SIG-M5 (cell line): ENCODE data around the gene CDK11B.

ENCODE experiments used
- DNase-seq: peaks from one replicate; lab custom pipeline; 2025; lab: John Stamatoyannopoulos, UW

Gene CDK11B

DNA sequence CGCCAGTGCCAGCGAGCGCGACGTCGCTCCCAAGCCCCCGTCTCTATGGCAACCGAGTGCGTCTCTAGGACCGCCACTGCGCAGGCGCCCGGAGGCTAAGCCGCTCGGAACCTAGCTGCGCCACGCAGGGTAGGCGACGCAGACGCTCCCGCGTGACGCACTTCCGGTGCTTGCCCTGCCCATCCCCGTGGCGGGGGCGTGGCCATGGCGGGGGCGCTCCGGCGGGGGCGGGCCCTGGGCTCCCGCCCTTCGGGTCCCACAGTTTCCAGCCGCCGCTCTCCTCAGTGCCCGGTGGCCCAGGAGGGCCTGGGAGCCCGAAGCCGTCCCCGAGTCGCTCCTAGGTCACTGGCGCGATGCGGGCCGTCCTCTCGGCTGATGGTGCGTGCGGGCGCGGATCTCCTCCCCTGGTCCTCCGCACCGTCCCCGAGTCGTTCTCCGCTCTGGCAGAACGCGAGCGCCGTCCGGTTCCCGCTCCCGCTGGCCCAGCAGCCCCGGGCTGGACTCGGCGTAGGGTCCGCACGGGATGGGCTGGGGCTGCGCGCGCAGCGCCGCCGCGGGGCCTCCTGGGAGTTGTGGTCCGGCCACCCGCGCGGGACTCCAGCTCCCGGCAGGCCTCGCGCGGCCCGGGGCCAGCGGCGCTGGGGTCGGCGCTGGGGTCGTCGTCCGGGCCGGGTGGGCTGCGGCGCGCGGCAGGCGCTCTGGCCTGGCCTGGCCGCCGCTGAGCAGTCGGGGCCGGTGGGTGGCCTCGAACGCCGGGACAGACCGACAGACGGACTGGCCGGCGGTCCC is 43.4 kb downstream of the CDK11B start, which contains the start of gene MIB2:
TSS of gene MIB2 (plus strand) at position 245 of the 789 bp plus-strand sequence. CDS start 7,953 bp downstream, outside the sequence.
- peak; percentile 62 for DNase-seq

DNA sequence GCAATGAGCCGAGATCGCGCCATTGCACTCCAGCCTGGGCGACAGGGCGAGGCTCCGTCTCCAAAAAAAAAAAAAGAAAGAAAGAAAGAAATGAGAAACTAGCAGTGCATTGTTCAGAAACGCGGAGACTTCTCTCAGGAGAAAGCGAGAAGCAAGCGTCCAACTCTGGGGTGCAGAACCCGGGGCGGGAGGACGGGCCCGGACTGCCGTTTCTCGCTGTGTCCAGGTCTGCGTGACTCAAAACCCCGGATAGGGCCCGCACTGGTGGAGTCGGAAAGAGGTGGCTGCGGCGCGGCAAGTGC is 43.9 kb downstream of the CDK11B start:
- no peak for DNase-seq

DNA sequence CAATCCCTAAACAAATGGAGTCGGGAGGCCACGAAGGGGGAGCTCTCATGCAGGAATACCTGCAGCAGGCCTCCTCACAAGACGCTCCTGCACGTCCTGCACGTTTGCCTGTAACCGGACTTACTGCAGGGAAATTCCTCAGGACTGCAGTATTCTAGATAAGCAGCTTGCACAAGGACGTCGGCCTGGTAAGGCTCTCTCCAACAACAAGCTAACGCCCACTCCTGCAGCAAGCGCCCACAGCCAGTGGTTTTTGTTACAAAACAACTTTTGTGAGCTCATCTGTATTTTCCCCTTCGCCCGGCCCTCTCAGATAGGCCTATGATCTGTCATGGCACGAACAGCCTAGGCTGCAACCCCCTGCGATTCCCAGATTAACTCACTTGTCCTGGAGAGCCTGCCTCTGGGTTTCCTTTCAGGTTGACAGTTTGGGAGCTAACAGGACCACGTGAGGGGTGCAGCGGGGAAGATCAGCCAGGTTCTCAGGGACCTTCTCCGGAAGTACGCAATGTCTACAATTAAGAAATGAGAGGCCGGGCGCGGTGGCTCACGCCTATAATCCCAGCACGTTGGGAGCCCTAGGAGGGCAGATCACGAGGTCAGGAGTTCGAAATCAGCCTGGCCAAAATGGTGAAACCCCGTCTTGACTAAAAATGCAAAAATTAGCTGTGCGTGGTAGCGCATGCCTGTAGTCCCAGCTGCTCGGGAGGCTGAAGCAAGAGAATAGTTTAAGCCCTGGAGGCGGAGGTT is 44.4 kb downstream of the CDK11B start:
- peak; percentile 69 for DNase-seq

DNA sequence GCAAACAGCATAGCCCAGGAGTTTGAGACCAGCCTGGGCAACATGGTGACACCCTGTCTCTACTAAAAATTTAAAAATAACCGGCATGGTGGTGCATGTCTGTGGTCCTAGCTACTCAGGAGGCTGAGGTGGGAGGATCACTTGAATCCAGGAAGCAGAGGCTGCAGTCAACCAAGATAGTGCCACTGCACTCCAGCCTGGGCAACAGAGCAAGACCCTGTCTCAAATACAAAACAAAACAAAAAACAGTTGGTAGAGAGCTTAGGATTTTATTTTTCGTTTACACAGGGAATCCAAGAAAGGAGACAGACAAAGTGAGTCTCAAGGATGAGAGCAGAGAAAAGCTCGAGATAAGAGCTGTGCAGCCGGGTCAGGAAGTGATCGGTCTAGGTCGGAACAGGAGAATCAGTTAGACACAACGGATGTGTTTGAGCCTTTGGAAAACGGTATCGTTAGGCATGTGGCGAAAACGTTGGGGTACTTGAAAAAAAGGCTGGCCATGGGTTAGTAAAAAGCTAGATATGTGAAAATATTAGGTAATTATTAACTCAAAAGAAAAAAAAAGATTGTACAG is 45.2 kb downstream of the CDK11B start:
- DNase-seq, result no peak

DNA sequence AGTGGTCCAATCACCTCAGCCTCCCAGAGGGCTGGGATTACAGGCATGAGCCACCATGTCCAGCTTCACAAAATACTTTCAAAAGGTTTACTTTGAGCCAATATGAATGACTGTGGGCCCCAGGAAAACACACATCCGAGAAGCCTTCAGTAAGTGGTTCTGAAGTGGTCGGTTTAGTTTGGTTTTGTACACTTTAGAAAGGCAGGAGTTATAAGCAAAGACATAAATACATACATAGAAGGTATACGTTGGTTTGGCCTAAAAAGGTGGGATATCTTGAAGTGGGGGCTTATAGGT is 46.8 kb downstream of the CDK11B start:
- DNase-seq, result no peak

DNA sequence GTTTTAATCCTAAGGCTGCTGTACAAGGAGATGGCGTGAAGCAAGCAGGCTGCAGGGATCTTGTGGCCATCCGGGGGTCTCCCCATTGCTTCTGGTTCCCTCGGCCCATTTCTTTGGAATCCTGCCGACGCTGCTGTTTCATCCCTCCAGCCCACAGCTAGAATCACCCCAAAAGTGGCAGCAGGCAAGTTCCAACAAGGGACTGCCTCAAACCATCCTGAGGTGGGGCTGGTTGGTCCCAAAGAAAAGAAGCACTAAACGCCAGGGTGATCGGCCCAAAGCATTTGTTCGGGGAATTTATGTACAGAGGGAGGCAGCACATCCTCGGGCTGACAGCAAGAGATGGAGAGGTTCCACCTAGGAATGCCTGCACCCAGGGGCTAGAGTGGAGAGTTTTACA is 48.0 kb downstream of the CDK11B start:
- DNase-seq, result no peak

DNA sequence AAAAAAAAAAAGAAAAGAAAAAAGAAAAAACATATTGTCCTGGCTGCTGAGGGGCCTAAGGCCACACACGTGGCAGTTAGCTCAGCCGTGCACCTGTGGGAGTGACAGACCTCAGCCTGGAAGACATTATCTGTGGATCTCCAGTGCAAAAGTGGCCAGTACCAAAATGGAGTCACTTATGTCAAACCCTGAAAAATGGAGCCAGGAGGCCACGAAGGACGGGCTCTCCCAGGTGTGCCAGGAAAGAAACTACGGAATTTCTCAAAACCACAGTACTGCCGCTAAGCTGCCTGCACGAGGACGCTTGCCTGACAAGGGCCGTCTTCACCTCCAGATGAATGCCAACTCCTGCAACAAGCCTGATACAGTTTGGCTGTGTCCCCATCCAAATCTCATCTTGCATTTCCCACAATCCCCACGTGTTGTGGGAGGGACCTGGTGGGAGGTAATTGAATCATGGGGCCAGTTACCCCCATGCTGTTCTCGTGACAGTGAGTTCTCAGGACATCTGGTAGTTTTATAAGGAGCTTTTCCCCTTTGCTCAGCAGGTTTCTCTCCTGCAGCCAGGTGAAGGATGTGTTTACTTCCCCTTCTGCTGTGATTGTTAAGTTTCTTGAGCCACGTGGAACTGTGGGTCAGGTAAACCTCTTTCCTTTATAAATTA is 48.9 kb downstream of the CDK11B start:
- DNase-seq, result no peak

DNA sequence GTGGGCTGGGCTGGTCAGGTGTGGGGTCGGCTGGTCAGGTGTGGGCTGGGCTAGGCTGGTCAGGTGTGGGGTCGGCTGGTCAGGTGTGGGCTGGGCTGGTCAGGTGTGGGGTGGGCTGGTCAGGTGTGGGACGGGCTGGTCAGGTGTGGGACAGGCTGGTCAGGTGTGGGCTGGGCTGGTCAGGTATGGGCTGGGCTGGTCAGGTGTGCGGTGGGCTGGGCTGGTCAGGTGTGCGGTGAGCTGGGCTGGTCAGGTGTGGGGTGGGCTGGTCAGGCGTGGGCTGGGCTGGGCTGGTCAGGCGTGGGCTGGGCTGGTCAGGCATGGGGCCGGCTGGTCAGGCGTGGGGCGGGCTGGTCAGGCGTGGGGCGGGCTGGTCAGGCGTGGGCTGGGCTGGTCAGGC is 52.6 kb downstream of the CDK11B start:
- DNase-seq, result no peak

DNA sequence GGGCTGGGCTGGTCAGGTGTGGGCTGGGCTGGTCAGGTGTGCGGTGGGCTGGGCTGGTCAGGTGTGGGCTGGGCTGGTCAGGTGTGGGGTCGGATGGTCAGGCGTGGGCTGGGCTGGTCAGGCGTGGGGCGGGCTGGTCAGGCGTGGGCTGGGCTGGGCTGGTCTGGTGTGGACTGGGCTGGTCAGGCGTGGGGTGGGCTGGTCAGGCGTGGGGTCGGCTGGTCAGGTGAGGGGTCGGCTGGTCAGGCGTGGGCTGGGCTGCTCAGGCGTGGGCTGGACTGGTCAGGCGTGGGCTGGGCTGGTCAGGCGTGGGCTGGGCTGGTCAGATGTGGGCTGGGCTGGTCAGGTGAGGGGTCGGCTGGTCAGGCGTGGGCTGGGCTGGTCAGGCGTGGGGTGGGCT is 53.1 kb downstream of the CDK11B start:
- DNase-seq, result no peak

DNA sequence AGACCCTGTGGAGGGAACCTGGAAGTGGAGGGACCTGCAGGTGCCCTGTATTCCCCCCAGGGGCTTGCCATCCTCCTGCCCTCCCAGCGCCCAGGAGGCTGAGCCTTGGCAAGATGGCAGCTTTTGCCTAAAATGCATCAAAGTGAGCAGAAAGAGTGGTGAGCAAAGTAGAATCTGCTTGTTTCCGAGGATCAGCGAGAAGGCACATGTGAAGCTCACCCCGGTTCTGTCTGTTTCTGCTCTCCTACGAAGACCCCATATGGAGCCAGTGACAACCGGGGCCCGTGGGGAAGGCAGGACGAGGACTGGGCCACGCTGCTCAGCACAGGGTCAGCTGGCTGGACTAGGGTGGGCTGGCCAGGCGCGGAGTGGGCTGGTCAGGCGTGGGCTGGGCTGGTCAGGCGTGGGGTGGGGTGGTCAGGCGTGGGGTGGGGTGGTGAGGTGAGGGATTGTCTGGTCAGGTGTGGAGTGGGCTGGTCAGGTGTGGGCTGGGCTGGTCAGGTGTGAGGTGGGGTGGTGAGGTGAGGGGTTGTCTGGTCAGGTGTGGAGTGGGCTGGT is 53.7 kb downstream of the CDK11B start:
- DNase-seq, result no peak

DNA sequence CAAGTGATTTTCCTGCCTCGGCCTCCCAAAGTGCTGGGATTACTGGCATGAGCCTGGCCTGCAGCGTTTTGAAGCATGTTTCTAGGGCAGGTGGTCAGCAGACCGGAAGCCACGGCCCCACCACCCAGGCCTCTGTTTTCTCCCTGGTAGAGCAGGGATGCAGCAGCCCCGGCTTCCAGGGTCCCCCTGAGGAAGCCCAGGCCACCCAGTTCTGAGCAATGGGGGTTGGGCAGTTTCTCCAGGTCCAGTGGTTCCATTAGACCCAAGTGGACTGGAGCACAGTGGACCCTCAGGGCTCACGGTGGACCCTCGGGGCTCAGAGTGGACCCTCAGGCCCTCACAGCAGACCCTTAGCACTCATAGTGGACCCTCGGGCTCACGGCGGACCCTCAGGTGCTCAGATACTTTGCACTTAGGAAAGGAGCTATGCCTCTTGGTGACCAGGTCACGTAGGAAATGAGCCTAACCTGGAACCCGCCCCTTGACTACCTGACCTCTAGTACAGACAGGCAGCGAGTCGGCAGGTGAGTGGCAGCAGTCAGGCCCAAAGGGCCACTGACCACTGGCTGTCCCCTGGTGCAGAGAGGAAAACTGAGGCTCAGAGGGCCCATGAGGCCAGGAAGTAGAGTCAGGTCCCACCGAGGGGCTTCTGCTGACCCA is 54.3 kb downstream of the CDK11B start:
- no peak for DNase-seq

DNA sequence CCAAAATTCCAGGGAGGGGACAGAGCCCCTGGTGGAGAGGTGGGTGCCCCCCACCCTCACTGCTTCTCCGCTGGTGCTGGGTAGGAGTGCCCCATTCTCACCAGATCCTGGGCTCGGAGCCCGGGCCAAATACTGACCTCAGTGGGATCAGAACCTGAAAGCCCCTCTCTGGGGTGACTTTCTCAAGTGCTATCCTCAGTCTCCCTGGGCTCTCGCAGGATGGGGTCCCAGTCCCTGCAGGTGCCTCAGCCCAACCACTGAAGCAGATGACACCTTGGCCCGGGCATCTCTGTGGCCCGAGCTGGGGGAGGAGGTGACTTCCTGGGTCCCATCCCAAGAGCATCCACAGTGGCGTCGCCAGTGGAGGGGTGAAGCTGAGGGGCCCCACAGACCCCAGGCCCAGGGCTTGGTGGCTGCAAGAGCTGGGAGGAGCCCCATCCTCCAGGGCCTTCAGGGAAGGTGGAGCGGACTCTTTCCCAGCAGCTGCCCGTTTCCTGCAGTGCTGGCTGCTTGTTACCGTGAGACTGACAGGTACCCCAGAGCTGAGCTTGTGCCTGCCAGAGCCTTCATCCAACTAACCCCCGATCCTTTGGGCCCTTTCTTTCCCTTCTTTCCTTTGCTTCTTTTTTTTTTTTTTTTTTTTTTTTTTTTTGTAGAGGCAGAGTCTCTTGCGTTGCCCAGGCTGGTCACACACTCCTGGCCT is 55.0 kb downstream of the CDK11B start:
- DNase-seq, result no peak

DNA sequence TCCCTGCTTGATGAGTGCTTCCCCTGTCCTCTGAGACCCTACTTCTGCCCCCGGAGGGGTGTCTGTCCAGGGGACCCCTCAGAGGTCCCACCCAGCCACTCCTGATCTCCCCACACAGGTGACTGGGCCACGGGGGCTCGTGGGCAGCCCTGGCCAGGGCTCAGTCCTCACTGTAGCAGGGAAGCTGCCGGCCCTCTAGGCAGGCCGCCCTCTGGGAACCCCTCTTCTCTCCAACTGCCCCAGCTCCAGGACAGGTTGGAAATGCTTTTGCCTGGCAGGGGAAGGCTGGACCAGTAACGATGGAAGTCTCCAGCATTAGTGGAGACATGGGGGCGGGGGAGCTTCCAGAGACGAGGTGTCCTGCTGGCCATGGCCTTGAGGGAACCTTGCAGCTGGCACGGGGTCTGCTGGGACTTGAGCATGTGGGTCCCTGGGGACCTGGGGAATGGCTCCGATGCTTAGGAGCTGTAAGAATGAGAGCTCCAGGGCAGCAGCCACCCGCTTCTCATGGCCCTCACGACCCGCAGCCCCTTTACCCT is 55.8 kb downstream of the CDK11B start:
- no peak for DNase-seq

DNA sequence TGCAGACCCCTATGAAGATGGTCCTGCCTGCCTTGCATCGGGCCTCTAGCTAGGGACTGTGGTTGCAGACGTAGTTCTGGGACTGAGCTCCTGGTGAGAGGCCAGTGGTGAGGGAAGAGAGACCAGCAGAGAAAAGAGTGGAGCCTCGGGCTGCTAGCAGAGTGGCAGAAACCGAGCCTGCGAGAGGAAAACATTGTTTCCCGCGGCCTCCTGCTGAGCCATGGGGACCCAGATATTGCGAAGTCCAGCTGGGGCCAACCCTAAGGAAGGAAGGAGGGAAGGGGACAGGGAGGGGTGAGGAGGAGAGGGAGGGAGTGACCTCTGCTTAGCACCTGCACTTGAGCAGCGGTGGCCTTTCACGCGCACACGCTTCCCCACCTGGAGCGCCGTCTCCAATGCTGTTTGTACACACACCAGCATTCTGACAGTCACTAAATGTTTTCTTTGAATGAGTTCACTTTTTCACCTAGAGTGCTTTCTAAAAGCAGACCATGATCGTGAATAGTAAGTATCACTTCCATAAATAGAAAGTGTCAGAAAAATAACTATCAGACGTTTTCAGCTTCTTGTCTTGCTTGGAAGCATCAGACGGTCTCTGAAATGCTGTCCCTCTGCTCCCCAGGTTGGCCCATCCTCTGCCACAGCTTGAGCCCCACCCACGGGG is 56.4 kb downstream of the CDK11B start:
- no peak for DNase-seq

DNA sequence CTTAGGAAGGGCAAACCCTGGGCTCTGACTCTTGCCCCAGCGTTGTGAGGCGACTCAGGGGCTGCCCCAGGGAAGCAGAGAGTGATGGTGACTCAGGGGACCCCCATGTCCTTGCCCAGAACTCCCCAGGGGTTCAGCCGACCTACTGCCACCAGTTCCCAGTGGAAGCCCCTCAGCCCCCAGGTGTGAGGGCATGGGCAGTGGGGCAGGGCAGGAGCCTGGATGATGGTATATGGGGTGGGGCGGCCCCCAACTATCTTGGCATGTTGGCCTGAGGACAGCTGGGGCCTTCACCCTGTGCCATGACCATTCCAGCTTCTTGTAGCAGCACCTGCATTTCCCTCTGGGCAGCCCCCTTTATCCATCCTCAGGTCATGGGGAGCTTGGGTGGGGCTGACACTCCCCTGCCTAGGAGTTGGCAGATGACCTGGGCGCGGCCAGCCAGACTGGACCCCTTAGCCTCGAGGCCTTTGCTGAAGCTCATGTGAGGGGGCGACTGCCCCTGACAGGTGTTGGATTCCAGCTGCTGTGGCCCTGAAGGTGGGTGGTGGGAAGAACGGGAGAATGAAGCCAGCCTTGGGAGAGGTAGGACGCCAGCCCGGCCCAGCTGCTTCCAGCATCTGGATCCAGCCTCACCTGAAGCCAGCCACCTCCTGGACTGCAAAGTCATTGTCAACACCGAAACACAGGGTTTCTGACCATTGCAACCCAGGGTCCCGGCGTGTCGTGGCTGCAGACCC is 57.1 kb downstream of the CDK11B start:
- no peak for DNase-seq

DNA sequence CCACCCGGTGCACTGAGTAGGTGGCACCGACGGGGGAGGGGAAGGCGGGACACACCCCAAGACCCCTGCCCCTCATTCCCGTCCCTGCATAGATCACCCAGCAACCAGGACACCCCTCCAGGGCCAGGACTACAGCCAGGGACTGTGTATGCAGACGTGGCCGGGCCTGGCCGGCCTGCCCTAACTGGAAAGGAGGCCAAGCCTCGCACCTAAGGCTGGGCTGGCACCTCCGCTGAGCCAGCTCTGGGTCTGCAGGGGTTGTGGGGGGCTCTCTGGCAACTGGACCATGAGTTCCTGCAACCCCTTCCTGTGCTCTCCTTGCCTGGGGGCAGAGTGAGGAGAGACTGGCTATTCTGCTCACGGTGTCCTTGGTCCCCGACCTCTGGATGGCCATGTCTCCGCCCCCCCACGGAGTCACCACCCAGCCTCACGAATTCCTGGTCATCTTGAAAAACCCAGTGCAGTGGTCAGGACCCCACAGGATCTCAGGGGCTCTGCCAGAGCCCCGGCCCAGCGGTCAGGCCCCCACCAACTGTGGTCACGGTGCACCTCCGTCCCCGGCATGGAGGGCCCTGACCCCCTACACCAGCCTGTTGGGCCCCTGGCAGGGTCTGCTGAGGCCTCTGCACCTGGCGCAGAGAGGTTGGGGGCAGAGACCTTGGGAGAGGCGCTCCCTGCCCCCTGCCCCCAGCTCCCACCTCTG is 57.8 kb downstream of the CDK11B start:
- DNase-seq, result no peak

DNA sequence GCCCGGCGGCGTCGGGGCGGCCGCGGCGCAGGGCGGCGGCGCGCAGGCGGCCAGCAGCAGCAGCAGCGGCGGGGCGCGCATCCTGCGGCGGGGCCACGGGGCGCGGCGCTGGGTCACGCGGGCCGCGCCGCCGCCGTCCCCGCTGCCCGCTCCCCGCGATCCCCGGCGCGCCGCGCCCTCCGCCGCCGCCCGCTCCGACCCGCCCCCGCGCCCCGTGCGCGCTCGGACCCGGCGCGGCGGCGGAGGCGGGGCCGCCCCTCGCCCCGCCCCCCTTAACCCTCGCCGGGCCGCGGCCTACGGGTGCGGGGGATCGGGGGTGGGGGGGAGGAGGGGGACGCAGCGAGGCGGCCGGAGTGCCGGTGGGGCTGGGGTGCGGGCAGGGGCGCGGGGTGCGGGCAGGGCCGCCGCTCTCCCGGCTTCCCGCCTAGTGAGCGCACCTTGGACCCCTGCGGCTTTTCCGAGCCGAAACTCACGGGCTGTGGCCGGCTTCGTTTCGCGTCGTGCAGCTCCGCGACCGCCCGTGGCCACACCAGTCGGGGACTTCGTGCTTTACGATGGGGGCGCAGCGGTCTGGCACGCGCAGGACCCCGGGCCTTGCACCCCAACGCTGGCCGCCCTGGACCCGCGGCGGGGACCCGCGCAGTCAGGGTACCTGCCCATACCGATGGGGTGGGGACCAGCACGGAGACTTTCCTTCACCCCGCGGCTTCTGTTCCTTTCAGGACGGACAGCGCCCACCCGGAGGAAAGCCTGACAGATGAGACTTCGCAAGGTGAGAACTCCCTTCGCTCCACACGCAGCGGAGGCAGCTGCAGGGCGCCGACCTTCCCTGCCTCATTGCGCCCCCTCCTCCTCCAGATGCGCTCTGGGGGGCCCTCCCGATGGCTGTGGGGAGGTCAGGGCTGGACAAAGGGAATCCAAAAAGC is 58.6 kb downstream of the CDK11B start, which contains the start of gene FNDC10:
TSS of gene FNDC10 (minus strand) at position 201 of the 926 bp plus-strand sequence. CDS start at position 81, 120 bp downstream.
- DNase-seq, result no peak
